ENCODE measurements around the gene OXGR1.

Gene OXGR1

DNA sequence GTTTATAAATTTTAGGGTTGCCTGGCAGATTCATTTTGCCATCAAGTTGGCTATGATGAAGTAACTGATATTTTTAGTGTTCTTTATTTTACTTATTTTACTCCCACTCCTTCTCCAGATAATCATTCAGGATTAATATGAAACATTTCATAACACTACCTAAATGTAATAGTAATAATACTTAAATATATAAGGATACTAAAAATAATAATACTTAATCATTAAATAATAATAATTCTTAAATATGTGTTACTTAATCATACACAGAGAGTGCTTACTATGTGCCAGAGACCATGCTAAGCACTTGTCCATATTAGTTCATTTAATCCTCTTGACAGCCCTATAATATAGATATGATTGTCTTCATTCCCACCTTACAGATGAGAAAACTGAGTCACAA is 23.0 kb upstream of the OXGR1 start:
- Histone ChIP-seq H3K27ac (no peak overlapping the region), H3K4me3 (no peak overlapping the region)
- TF ChIP-seq, protein P1, sequence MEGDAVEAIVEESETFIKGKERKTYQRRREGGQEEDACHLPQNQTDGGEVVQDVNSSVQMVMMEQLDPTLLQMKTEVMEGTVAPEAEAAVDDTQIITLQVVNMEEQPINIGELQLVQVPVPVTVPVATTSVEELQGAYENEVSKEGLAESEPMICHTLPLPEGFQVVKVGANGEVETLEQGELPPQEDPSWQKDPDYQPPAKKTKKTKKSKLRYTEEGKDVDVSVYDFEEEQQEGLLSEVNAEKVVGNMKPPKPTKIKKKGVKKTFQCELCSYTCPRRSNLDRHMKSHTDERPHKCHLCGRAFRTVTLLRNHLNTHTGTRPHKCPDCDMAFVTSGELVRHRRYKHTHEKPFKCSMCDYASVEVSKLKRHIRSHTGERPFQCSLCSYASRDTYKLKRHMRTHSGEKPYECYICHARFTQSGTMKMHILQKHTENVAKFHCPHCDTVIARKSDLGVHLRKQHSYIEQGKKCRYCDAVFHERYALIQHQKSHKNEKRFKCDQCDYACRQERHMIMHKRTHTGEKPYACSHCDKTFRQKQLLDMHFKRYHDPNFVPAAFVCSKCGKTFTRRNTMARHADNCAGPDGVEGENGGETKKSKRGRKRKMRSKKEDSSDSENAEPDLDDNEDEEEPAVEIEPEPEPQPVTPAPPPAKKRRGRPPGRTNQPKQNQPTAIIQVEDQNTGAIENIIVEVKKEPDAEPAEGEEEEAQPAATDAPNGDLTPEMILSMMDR (IDR thresholded peaks at IDR 0.05), result no peak
- no peak for DNase-seq (ENCODE audit: low spot score)

DNA sequence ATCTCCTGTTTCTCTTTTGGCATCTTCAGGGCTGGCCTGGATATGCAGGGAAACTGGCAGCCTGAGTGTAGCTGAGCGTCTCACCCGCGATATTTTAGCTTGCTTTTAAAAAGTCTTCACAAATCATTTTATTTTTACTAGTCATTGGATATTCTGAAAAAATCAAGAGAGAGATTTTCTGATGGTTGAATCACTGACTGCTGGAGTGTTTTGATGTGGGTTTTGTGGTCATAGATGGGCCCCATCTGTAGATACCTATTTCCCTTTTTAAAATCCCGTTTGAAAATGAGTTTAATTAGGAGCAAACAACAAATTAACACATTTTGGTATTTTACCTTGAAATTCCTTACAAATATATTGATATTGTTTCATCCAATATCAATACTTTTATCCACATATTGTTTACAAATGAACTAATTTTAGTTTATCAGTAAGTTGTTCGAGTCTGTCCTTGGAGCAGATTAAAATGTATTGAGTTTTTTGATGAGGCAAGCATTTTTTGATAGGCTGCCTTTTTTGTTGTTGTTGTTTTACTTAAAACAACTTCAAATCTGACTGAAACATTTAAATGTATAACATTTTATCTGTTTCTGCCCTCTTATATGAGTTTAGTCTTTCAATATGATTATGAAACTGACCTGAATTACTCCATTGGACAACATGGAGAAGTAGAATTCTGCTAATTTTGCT is 21.5 kb upstream of the OXGR1 start:
- no peak for DNase-seq (ENCODE audit: low spot score)
- no peak overlapping the region for H3K27ac ChIP-seq
- H3K4me3 ChIP-seq, result no peak overlapping the region
- TF ChIP-seq, protein P1 (IDR thresholded peaks at IDR 0.05), result no peak

DNA sequence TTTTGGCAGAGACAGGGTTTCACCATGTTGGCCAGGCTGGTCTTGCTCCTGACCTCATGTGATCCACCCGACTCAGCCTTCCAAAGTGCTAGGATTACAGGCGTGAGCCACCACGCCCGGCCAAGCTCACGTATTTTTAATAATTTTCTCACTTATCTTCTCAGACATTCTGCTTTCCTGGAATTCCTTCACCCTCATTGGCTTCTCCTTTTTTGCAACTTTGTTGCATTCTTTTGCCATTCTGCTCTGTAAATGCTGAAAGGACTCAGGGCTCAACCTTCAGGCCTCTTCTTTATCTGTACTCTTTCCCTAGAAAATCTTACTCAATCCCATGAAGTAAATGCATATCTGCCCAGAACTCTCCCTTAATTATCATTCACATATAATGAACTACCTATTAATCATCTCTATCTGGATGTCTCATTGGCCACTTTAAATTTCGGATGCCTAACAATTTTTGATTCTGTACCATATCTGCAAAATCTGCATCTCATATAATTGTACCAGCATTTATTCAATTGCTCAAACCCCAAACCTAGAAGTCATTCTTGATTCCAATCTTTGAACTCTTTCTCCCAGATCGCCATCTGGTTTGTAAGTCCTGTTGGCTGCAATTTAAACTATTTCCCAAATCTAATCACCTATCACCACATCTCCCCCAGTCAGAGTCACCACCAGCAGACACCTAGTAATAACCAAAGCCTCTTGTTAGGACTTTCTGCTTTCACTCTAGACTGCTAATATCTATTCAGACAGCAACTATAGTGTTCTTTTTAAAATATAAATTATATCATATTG is 18.2 kb upstream of the OXGR1 start:
- TF ChIP-seq, protein P1 (IDR thresholded peaks at IDR 0.05), result no peak
- Histone ChIP-seq H3K4me3 (no peak overlapping the region), H3K27ac (no peak overlapping the region)
- no peak for DNase-seq (ENCODE audit: low spot score)

DNA sequence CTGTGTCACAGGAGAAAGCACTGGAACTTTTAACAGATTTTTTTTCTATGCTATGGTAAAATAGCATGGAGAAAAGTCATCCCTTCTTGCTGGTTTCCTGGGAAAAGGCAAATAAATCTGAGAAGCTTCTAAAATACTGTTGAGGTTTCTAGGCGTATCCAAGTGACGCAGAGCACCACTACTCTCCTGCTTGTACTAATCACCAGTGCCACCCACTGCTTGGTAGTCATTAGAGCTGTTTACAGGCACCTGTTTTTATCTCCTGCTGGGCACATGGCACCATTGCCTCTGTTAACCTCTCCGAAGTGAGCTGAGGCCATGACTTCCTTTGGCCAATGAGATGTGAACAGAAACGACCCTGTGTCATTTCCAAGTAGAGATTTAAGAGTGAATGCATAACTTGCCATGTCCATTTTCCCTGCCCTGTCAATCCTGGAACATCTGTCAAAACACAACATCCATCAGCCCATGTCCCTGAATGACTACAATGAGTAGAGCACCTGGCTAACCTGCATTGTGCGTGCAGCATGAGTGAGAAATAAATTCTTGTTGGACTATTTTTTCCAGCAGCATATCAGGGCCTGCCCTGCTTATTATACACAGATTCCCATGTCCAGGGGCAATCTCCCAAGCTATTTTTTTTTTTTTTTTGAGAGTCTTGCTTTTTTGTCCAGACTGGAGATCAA is 17.3 kb upstream of the OXGR1 start:
- TF ChIP-seq, protein P1 (IDR thresholded peaks at IDR 0.05), result no peak
- Histone ChIP-seq H3K4me3 (no peak overlapping the region), H3K27ac (no peak overlapping the region)
- DNase-seq (ENCODE audit: low spot score), result no peak

DNA sequence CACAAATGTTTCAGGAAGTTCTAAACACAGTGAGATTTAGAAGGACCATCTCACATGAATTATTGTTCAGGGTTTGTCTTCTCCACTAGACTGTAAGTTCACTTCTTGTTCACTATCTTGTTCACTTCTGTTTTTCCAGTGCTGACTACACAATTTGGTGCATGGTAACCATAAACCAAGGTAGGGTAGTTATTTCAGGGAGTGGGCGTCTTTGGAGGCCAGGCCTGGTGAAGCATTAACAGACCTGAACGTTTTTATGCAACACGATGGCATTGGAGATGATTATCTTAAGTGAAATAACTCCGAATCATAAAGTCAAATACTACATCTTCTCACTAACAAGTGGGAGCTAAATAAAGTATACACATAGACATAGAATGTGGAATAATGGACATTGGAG is 14.4 kb upstream of the OXGR1 start:
- Histone ChIP-seq H3K4me3 (no peak overlapping the region), H3K27ac (no peak overlapping the region)
- TF ChIP-seq, protein P1 (IDR thresholded peaks at IDR 0.05), result no peak
- DNase-seq (ENCODE audit: low spot score), result no peak

DNA sequence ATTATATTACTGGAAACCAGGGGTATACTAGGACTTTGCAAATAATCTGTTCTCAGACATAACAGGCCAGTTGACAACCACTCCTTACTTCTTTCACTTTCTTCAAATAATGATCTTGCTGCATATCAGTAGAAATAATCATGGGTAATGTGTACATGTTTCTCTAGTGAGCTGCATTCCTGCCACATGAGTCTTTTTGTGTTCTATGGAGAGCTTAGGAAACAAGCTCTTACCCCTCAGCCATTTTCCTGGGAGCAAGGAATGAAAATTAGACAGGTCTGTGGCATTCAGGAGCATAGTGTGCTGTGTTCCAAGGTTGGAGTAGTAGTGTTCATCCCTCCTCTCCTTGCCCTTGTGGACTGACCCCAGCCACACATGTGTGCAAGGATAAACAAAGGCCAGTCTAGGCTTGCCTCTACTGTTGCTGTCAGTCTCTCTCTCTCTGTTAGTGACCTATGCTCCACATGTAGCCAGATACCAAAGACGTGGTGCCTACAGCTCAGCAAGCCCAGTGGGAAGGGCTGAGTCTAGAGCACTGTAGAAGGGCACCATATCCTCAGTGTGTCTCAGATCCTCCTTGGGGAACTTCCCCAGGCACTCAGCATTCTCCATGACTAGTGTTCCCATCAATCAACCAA is 11.5 kb upstream of the OXGR1 start:
- Histone ChIP-seq H3K27ac (no peak overlapping the region), H3K4me3 (no peak overlapping the region)
- TF ChIP-seq, protein P1 (IDR thresholded peaks at IDR 0.05), result no peak
- DNase-seq (ENCODE audit: low spot score), result no peak

Data from coronary artery (tissue), 2 donors.